Small intestine (tissue), 7 donors: ENCODE data around the gene LYG1. TPM values are rescaled to one million over a fixed set of nuclear protein-coding genes. Genes with fewer than 3 reads are reported as not detected.
A peak's percentile ranks its signal among the peaks of the same experiment; 100 is the strongest.
"Not testable (repeated sequence)": the region's sequence is repeated elsewhere in the genome, so short reads cannot be mapped to it uniquely, and the experiment has no call there.

ENCODE experiments used
- DNase-seq, 2 donors: peaks; one replicate each; pipeline versions ENCODE4 v3.0.0 to v3.0.0-alpha.2; 2013
- FAIRE-seq: peaks from 2 replicates; lab custom pipeline; 2012; peaks lifted over from hg19 to GRCh38; lab: Jason Lieb, UNC
- H3K27ac ChIP-seq, 3 donors: one replicate each; pipeline ENCODE4 v1.5.1; 2013; ENCODE audit warnings: low read length in 2 of 3, mild to moderate bottlenecking in 2 of 3, control low read depth in 1 of 3, inconsistent platforms in 1 of 3, low read depth in 1 of 3, moderate library complexity in 1 of 3
- H3K27me3 ChIP-seq, 3 donors: one replicate each; pipeline ENCODE4 v1.6.1; 2013; ENCODE audit warnings: low read length in 3 of 3, inconsistent platforms in 1 of 3; ENCODE audit not compliant: control insufficient read depth in 3 of 3, insufficient read depth in 3 of 3
- H3K36me3 ChIP-seq, 3 donors: one replicate each; pipeline ENCODE4 v1.6.1; 2013; ENCODE audit warnings: low read length in 3 of 3, inconsistent platforms in 1 of 3, low read depth in 1 of 3, mild to moderate bottlenecking in 1 of 3, moderate library complexity in 1 of 3; ENCODE audit not compliant: control insufficient read depth in 3 of 3, insufficient read depth in 2 of 3
- H3K4me1 ChIP-seq, 3 donors: one replicate each; pipeline ENCODE4 v1.6.1; 2013; ENCODE audit warnings: low read length in 2 of 3, inconsistent platforms in 1 of 3, low read depth in 1 of 3, mild to moderate bottlenecking in 1 of 3, moderate library complexity in 1 of 3; ENCODE audit not compliant: control insufficient read depth in 3 of 3, insufficient read depth in 2 of 3
- H3K4me3 ChIP-seq, 3 donors: one replicate each; pipeline ENCODE4 v1.5.1; 2013; ENCODE audit warnings: low read length in 3 of 3, control low read depth in 1 of 3, inconsistent platforms in 1 of 3, low read depth in 1 of 3, mild to moderate bottlenecking in 1 of 3, moderate library complexity in 1 of 3
- H3K9me3 ChIP-seq, 2 donors: one replicate each; pipeline ENCODE4 v1.6.1; 2013; ENCODE audit warnings: low read depth in 1 of 2, low read length in 1 of 2; ENCODE audit not compliant: control insufficient read depth in 2 of 2, insufficient read depth in 1 of 2
- WGBS, 3 donors: extraction: QIAGEN DNeasy Blood & Tissue Kit; methylation state at CpG; one replicate each; pipeline ENCODE4 v1.1.7; 2013; 5-methylcytosine and 5-hydroxymethylcytosine counted together
- polyA plus RNA-seq, 4 donors: library from polyadenylated mRNA; stranded (reverse) in 3 of 4; unstranded in 1 of 4; fragments of 200-250 nt in 3 of 4; fragments of 120-200 nt in 1 of 4; gene quantifications; one replicate each; pipeline versions ENCODE4 v1.2.1 to v1.2.3, GENCODE V29; 2013
- donor health status: healthy with polysubstance abuse.
- donor health status: control.
- donor health status: control.
- donor health status: Bipolar disorder and iron deficiency.
- donor health status: healthy.

LYG1 gene
- polyA plus RNA-seq, 4 donors = 1.5 to 14.3 (median 3.6) TPM

DNA sequence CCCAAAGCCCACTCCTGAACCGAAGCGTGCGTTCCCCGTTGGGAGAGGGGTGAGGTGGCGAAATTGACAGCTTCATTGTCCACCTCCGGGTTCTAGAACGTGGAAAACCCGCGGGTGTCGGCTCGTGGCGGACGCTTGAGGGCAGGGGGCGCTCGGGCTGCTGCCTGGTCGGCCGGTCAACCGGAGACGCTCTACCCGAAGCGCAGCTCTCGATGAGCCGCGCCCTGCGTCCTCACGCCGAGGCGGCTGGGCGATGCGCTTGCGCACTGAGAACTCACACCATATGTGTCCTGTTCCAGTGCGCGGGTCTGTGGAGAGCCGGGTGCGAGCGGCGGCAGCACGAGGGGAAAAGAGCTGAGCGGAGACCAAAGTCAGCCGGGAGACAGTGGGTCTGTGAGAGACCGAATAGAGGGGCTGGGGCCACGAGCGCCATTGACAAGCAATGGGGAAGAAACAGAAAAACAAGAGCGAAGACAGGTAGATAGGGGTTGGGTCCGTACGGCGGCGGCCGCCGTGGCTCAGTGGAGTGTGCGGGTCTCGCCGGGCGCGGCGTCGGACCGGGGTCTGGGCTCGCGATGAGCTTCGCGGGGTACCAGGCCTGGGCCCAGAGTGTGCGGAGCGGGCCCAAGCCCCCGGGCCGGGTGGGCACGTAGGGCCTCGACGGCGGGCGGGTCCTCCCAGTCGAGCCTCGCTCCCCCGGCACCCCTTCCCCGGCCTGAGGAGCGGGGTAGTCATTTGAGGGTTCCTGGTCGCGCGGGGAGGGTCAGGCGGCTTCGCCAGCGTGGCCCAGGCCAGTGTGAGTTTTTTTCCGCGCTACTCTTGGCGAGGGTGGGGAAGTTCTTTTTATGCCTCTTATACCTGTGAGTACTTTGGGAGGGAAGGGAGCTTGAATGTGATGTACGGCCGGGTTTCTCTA, 36.4 kb upstream of the LYG1 start, which contains the start of gene EIF5B:
Gene EIF5B, plus strand, starts transcription at position 277 of the 916 bp plus-strand sequence. Its CDS starts 166 bp downstream, at position 443.
- no peak for FAIRE-seq
- DNase-seq = peak; percentile 97 to 98
- peaks cover 0 to 4% (median 3%) of the 10 kb centered on the region in 3 donors for H3K4me1 ChIP-seq
- no peaks in the 10 kb centered on the region for H3K36me3 ChIP-seq
- H3K9me3 ChIP-seq = no peaks in the 10 kb centered on the region
- peak within 1 kb of the TSS; percentile 70 to 86 (median 79) for H3K4me3 ChIP-seq
- peak within 1 kb of the TSS; percentile 88 to 94 (median 90) for H3K27ac ChIP-seq
- WGBS, 3 donors = 0% methylated on average over 84 to 87 of the region's 87 CpGs
- no peaks in the 10 kb centered on the region for H3K27me3 ChIP-seq

DNA sequence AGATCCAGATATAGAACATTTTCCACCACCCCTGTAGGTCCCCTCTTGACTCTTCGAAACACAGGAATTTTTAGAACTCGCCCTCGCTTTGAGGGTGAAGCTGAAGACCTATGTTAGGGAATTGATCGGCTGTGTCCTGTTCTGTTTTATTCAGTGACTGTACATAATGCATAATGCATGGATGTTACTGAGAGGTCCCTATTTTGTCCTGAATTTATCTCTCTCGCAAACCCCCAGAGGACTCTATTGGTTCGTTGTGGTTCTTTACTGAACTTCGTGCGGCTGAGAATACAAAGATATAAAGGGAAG, 35.8 kb upstream of the LYG1 start:
- Histone ChIP-seq H3K4me1 (peaks cover 0 to 4% (median 3%) of the 10 kb centered on the region in 3 donors), H3K4me3 (peak overlapping the region in 2 of 3 donors; percentile 70 to 79), H3K9me3 (no peaks in the 10 kb centered on the region), H3K36me3 (peaks cover 1 to 5% (median 2%) of the 10 kb centered on the region in 3 donors), H3K27me3 (no peaks in the 10 kb centered on the region), H3K27ac (peak overlapping the region; percentile 85 to 94 (median 90))
- 0 to 1% (median 1%) methylated on average over 8 of the region's 8 CpGs for WGBS, 3 donors
- DNase-seq (no peak), FAIRE-seq (no peak)

DNA sequence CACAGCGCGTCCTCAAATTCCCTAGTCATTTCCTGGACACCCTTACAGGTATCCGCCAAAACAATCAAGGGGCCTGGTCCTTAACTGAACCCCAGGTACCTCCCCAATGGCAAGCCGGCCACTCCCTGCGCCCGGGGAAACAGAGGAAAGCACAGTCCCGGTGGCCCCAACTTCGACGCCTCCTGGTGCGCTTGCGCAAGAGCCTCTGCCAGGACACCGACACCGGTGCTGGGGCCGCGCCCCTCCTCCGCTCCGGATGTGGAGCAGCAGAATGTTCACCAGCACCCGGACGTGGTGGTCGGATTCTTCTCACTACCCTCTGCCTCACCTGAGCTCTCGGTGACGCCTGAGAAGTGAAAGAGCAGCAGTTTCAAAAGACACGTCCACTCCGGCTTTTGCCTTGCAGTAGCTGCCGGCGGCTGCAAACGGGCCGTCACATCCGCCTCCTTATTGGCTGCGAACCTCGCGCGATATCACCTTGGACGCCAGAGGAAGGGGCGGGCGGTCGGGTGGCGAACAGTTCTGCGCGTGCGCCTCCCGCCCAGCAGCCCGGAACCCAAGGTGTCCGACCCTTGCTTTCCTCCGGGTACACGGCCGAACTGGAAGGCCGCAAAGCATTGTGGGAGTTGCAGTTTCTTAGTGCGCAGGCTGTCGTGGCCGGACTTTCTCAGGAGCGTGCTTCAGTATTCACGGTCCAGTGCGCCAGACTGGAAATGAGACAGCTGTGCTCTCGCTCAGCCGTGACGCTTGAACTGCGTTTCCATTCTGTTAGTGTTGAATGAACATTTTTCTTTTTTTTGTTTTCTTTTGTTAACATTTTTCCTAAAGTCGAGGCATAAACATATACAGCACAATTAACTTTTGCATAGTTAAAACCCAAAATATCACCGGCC, 35.2 kb upstream of the LYG1 start, which contains the start of gene TXNDC9:
Gene TXNDC9, minus strand, starts transcription at position 423 of the 893 bp plus-strand sequence. CDS start 3,123 bp downstream, outside the sequence.
- DNase-seq = peak; percentile 100

DNA sequence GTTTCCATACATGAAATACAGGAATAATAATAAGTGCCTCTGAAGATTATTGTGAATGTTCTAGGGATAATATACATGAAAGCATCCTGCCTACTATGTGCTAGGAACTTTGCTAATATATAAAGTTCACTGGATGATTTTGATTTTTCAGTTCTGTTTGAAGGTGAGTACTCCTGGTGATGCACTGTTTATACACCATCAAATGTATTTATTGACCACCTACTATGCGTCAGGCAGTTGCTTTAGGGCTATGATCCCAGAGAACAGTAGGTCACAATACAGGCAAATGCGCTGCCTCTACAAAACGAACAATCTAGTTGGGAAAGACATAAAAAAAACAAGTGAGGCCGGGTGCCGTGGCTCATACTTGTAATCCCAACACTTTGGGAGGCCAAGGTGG, 24.4 kb upstream of the LYG1 start:
- H3K4me3 ChIP-seq = no peak overlapping the region
- FAIRE-seq (no peak), DNase-seq (no peak)
- no peaks in the 10 kb centered on the region for H3K4me1 ChIP-seq
- H3K27ac ChIP-seq = no peak overlapping the region
- no peaks in the 10 kb centered on the region for H3K9me3 ChIP-seq
- H3K27me3 ChIP-seq = no peaks in the 10 kb centered on the region
- H3K36me3 ChIP-seq = peaks cover 15 to 51% (median 22%) of the 10 kb centered on the region in 3 donors
- WGBS, 3 donors = 96 to 97% (median 97%) methylated on average over 5 of the region's 5 CpGs

More for the DNA sequence above, 35.2 kb upstream of the LYG1 start, which contains the start of gene TXNDC9:
- no peak for FAIRE-seq
- Histone ChIP-seq H3K27me3 (no peaks in the 10 kb centered on the region), H3K4me3 (peak within 1 kb of the TSS; percentile 70 to 79 (median 76)), H3K36me3 (peaks cover 2 to 9% (median 4%) of the 10 kb centered on the region in 3 donors), H3K4me1 (peaks cover 0 to 3% (median under 1%) of the 10 kb centered on the region in 3 donors), H3K27ac (peak within 1 kb of the TSS; percentile 88 to 94 (median 90)), H3K9me3 (no peaks in the 10 kb centered on the region)
- WGBS, 3 donors = 0% methylated on average over 60 of the region's 60 CpGs

DNA sequence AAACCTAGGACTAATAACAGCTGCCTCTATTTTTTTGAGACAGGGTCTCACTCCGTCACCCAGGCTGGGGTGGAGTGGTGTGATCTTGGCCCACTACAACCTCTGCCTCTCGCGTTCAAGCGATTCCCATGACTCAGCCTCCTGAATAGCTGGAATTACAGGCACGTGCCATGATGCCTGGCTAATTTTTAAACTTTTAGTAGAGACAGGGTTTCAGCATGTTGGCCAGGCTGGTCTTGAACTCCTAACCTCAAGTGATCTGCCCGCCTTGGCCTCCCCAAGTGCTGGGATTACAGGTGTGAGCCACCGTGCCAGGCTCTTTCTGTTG, 16.8 kb upstream of the LYG1 start:
- 94 to 99% (median 96%) methylated on average over 7 of the region's 7 CpGs for WGBS, 3 donors
- not testable (repeated sequence) for FAIRE-seq, DNase-seq, H3K27me3 ChIP-seq, H3K4me3 ChIP-seq, H3K4me1 ChIP-seq, H3K27ac ChIP-seq, H3K9me3 ChIP-seq
- H3K36me3 ChIP-seq = peaks cover 4 to 25% (median 8%) of the 10 kb centered on the region in 3 donors

DNA sequence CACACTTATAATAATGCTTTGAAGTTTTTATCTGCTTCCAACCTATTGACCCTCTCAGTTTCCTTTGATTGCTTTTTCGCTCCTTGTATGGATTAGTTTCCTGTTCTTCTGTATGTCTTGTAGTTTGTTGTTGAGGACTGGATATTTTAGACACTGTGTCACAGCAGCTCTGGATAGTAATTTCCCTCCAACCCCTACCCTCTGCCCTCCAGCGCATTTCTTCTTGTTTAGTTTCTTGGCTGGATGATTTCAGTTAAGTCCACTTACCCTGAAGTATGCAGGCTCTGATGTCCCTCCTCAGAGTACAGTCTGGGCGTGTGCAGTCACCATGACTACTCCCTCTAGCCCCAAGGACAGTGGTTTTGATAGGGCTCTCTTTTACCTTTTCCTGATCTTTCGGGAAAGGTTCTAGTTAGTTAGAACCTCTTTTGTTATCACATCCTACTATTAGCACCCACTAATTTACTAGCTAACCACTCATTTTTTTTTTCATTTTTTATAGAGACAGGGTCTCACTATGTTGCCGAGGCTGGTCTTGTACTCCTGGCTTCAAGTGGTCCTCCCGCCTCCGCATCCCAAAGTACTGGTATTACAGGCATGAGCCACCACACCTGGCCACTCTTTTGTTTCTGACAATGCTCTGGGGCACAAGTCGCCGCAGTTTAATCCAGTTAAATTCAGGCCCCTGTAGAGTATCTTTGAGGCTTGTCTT, 16.3 kb upstream of the LYG1 start:
- no peak for DNase-seq
- no peak for FAIRE-seq
- 97 to 99% (median 97%) methylated on average over 9 of the region's 9 CpGs for WGBS, 3 donors
- no peak overlapping the region for H3K27ac ChIP-seq
- no peak overlapping the region for H3K4me3 ChIP-seq
- peaks cover 3 to 22% (median 7%) of the 10 kb centered on the region in 3 donors for H3K36me3 ChIP-seq
- H3K4me1 ChIP-seq = no peaks in the 10 kb centered on the region
- no peaks in the 10 kb centered on the region for H3K27me3 ChIP-seq
- H3K9me3 ChIP-seq = peaks cover 0 to 3% of the 10 kb centered on the region in 2 donors

DNA sequence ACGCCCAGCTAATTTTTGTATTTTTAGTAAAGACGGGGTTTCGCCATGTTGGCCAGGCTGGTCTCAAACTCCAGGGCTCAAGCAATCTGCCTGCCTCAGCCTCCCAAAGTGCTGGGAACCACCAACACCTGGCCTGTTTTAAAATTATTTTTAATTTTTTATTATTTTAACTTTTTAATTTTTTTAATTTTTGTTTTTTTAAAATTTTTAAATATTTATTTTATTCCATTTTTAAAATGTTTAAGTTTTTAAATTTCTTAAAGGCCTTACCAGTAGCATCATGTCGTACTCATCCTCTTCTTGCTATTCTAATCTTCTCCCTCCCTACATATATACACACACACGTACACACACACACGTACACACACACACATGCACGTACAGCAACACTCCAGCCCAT, 1.4 kb downstream of the LYG1 start:
- FAIRE-seq (no peak), DNase-seq (no peak)
- Histone ChIP-seq H3K36me3 (peaks cover 0 to 4% (median 3%) of the 10 kb centered on the region in 3 donors), H3K4me1 (no peaks in the 10 kb centered on the region), H3K9me3 (peaks cover 0 to 3% of the 10 kb centered on the region in 2 donors), H3K27ac (no peak overlapping the region), H3K4me3 (no peak overlapping the region), H3K27me3 (no peaks in the 10 kb centered on the region)
- 94 to 97% (median 97%) methylated on average over 7 of the region's 7 CpGs for WGBS, 3 donors
